HG03457 (cell line): ENCODE results near the gene CD3E.
"Not testable (repeated sequence)": the region's sequence is repeated elsewhere in the genome, so short reads cannot be mapped to it uniquely, and the experiment has no call there.

Experiments used
- ATAC-seq: cut with Tn5 transposase; IDR thresholded peaks from one replicate; pipeline ENCODE4 v1.9.1; 2021; ENCODE audit warnings: moderate number of reproducible peaks; ENCODE audit not compliant: unreplicated experiment

The CD3E gene

DNA sequence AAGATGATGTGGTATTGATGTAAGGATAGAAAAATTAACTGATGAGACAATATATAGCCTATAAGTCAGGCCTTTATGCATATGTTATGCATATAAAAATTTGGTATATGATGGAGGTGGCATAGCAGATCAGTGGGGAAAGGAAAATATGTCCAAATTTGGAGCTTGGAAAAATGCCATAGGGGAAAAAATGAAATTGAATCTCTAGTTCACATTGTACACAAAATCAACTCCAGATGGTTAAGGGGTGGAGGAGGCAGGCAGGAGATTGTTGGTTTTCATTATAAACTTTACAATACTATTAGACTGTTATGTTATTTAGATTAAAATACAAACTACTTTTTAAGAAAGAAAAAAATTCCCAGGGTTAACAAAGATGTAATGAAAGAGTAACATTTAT lies 15.1 kb upstream of the CD3E start:
- no peak for ATAC-seq

DNA sequence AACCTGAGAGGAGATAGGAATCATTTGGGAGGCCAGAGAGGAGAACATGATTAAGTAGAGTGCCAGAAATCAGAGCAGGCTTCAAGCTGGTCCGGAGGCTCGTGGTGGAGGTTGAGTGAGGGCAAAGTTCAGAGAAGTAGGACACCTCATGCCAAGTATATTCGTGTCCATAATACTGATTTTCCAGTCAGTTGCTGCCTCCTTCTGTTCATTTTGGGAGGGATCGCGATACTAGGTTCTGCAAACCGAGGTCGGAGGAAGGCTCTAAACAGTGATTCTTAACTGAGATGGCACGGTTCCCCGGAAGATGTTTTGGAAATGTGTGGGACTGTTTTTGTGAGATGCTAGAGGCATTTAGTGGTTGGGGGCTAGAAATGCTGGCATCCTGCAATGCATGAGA lies 13.6 kb upstream of the CD3E start:
- no peak for ATAC-seq

DNA sequence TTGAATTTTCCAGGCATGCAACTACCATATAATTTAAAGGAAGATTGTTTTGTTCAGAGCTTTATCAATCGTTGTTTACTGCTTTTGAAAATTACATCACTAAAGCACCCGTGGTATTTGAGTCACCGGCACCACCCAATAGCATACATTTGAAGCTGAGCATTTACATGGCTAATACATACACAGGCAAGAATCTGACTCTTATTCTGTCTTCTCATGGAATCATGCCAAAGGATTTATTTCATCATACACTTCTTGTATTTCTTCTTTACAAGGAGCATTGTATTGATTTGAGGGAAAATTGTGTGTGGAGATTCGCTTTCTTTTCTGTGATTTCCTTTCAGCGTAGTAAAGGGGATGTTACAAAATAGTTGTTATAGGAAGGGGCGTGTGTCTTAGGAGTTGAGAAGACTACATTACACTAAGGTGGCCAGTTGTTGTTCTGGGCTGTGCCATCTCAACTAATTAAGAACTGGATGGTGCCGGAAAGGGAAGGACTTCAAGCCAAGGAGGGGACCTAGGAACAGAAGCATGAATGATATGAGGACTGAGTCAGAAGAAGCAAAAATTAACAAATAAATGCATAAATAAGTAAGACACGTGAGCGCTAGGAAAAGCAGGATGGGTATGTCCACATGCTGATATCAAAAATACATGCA lies 12.9 kb upstream of the CD3E start:
- no peak for ATAC-seq

DNA sequence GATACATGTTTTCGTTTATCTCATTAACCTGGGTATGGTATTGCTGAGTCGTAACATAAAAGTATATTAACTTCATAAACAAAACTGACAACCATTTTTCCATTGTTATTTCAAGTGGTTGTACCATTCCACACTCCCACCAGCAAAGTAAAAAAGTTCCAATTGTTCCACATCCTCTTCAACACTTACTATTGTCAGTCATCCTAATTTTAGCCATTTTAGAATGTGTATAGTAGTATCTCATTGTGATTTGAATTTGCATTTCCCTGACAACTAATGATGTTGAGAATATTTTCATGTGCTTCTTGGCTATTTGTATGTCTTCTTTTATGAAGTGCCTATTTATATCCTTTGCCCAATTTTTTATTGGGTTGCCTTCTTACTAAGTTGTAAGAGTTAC lies 10.5 kb upstream of the CD3E start:
- no peak for ATAC-seq

DNA sequence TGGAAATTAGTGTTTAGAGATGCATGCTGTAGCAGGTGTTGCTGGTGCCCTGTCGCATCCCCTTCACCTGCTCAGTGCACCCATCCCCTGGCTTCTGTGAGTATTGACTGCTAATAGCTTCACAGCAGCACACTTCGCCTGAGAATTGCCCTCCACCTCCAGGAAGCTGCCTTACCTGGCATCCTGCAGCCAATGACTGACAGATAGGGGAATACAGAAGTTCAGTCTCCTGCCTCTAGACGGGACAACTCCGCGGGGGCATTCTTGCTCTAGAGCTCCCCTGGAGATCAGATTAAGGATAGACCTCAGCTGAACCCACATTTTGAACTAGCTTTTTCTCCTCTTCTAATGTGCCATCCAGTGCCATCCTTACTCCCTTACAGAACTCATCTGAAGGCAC lies 9.3 kb upstream of the CD3E start:
- ATAC-seq: no peak

DNA sequence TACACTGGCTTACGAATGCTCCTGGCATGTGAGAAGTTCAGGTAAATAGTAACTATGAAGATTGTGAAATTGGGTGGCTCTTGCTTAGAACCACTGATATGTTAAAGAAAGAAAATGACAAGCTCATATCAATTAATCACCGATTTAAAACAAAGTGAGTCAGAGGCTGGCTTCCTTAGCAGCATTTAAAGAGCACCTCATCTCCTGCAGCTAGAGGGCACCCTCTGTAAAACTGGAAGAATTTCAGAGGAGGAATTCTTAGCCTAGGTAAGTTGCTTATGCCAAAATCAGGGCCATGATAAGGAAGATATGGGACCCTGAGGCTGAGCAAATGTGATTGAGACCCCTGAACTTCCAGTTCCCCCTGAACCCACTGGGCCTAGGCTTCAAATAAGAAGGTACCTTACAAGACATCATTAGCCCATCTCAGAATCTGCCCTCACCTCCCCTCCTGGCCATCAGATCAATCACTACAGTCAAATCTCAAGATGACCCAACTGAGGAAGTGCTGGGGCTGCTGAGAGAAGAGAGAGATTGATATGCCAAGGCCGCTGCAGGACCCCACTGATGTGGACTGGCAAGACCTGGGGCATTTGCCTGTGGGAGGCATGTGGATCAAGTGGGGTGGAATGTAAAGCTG lies 8.6 kb upstream of the CD3E start:
- no peak for ATAC-seq

DNA sequence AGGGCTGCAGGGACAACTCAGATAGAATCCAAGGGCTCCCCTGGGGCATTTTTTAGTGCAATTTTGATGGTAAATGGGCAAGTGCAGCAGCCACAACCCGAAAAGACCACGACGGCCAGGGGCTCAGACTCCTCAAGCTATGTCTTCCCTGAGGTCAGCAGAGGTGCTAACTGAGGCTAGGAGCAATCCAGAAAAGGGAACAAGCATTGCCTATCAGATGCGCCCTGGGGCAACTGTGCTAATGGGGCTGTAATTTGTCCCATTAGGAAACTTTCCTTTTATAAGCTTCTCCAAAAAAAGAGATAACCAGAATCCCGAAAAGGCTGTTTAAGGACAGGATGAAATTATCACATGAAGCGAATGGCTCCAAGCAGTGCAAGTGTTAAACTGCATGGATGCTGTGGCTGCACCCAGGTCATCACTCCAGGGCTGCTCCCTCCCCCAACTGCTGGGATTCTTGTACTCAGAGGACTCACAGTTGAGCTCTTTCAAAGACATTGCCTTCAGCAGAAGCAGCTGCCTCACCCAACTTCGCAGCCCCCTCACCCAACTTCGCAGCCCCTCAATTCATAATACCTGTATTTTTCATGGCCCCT lies 2.8 kb upstream of the CD3E start:
- ATAC-seq: no peak

DNA sequence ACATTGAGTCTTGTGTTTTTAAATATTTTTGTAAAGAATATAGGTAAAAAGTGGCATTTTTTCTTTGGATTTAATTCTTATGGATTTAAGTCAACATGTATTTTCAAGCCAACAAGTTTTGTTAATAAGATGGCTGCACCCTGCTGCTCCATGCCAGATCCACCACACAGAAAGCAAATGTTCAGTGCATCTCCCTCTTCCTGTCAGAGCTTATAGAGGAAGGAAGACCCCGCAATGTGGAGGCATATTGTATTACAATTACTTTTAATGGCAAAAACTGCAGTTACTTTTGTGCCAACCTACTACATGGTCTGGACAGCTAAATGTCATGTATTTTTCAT lies 333 bp upstream of the CD3E start:
- ATAC-seq: no peak

DNA sequence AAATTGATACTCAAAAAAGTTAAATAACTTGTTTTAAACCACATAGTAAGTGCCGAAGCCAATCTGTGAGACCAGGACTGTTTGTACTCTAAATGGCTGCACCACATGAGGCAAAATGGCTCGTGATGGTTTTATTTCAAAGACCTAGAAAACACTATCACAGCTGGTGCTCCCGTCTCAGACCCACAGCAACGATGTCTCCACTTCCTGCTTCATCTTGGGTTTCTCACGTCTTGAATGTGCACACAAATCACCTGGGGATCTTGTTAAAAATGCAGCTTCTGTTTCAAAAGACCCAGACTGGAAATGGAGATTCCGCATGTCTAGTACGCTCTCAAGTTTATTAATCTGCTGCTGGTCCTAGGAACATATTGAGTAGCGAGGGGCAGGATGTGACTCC lies 1.2 kb downstream of the CD3E start:
- ATAC-seq: no peak

DNA sequence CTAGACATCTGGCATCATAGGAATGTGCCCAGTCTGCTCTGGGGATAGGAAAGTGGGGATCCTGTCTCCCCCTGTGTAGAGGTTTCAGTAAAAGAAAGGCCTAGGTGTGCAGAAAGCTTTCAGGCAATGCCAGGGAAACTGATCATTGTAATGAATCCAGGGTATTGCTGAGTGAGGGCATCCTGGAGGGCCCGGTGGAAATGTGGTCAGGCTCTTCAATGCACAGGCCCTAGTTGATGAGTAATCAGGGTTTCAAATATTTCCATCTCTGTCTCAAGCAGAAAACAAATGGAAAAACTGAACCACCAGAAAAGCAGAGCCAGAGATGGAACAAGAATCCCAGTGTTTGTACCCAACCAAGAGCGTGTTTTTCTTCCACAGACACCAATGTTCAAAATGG lies 2.0 kb downstream of the CD3E start:
- ATAC-seq: no peak

DNA sequence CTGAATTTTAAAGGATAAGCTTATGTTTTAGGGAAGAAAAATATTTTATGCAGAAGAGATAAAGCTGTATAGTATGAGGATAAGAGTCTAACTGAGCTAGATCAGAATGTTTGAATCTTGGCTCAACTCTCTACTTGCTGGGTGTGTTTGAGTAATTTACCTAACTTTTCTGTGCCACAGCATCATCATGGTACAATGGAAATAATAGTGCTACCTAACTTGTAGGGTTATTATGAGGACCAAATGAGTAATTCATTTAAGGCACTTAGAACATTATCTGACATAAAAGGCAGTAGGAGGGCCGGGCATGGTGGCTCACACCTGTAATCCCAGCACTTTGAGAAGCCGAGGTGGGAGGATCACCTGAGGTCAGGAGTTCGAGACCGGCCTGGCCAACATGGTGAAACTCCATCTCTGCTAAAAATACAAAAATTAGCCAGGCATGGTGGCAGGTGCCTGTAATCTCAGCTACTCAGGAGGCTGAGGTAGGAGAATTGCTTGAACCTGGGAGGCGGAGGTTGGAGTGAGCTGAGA lies 4.5 kb downstream of the CD3E start:
- ATAC-seq: not testable (repeated sequence)

DNA sequence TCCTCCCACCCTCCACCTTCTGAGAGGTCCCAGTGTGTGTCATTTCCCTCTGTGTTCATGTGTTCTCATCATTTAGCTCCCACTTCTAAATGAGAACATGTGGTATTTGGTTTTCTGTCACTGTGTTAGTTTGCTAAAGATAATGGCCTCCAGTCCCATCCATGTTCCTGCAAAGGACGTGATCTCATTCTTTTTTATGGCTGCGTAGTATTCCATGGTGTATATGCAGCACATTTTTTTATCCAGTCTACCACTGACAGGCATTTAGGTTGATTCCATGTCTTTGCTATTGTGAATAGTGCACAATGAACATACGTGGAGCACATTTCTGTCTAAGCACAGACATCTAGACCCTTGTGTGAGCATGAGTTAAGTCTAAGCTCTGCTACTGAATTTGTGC lies 5.7 kb downstream of the CD3E start:
- no peak for ATAC-seq

DNA sequence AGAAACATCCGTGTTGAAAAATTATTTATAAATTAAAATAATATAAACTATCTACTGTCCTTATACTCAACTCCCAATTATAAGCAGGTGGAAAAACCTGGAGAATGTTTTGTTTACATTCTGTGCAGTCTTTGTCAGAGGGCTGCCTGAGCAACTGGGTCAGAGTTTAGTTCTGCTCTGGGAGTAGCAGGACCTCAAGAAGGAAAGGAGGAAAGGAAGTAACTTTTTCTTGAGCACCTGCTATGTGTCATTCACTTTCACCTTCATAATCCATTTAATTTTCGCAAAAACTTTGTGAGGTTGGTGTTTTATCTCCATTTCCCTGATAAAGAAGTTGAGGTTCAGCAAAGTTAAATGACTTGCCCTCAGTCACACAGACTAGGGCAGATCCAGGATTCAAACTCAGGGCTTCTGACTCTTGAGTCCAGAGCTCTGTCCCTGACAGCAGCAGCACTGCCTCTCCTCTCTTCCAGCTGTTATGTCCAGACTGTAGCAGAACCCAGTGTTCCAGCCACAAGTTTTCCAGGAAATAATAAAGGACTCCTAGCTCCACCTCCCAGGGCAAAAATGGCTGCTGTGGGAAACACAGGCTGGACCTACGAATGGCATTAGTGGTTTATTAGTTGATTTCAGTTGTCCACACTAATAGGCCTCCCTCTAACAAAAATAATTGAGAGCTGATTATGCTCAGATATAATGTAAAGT lies 6.4 kb downstream of the CD3E start:
- ATAC-seq: no peak

DNA sequence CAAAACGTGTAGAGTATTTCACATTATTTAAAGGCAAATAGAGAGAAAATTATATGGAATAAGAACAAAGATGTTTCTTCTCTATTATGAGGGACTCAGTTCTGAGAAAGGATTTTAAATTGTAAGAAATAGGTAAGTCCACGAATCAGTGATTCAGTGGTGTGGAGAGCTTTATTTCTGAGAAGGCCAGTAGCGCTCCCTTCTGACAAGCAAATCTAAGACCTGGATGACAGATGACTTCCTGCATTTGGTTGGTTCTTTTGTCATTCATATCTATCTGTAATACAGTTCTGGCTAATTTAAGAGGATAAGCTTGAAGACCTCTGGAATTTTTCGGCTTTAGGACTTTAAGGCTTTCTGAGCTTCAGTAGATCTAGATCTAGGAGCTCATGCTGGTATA lies 7.0 kb downstream of the CD3E start:
- no peak for ATAC-seq

DNA sequence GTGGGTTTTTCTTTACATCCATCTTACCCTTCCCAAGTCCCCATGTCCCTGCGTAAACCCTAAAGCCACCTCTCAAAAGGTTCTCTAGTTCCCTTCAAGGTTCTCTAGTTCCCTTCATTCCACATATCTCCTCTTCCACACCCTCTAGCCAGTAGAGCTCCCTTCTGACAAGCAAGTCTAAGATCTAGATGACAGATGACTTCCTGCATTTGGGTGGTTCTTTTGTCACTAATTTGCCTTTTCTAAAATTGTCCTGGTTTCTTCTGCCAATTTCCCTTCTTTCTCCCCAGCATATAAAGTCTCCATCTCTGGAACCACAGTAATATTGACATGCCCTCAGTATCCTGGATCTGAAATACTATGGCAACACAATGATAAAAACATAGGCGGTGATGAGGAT lies 7.8 kb downstream of the CD3E start:
- ATAC-seq: no peak

DNA sequence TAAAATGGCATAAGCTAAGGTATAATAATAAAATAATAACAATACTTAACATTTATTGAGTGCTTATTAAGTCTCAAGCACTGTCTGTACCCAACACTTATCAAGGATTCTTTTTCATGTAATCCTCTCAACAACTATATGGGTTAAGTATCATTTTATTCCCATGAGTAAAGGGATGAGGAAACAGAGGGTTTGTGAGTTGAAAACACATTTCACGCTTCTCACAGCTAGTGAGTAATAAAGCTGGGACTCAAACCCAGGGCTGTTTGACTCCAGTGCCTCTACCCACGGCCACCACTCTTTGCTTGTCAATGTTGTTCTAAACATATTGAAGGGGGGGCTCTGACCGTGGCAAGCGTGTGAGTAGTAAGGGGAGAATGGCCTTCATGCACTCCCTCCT lies 8.7 kb downstream of the CD3E start:
- ATAC-seq: no peak

DNA sequence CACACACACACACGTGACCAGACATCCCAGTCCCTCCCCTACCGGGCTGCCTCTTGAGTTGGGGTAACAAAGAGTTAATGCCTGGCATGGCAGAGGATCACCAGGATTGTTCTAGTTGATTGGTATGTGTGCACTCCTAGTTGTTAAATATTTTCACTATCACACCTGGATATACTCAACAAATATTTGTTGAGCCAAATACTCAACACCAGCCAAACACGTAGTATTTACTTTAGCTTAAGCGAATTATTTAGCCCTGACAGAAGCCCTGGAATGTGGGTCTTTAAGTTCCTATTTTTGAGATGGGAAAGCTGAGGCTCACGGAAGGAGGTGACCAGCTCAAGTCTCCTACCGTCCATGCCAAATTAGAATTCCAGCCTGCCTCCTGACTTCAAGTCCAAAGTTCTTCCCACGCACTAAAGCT lies 10.5 kb downstream of the CD3E start:
- no peak for ATAC-seq

DNA sequence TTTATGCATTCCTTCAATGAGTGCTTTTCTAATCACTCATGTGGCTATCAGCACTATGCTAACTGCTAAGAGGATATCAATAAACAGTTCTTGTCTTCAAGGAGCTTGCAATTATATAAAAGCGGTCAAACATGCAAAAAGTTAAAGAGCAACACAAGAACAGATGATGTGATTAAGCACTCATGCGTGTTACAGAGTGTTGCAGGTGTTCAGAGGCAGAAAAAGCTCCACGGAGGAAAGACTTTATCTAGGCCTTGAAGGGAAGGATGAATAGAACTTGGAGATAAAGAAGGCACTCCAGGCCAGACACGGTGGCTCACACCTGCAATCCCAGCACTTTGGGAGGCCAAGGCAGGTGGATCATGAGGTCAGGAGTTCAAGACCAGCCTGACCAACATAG lies 13.6 kb downstream of the CD3E start:
- no peak for ATAC-seq

DNA sequence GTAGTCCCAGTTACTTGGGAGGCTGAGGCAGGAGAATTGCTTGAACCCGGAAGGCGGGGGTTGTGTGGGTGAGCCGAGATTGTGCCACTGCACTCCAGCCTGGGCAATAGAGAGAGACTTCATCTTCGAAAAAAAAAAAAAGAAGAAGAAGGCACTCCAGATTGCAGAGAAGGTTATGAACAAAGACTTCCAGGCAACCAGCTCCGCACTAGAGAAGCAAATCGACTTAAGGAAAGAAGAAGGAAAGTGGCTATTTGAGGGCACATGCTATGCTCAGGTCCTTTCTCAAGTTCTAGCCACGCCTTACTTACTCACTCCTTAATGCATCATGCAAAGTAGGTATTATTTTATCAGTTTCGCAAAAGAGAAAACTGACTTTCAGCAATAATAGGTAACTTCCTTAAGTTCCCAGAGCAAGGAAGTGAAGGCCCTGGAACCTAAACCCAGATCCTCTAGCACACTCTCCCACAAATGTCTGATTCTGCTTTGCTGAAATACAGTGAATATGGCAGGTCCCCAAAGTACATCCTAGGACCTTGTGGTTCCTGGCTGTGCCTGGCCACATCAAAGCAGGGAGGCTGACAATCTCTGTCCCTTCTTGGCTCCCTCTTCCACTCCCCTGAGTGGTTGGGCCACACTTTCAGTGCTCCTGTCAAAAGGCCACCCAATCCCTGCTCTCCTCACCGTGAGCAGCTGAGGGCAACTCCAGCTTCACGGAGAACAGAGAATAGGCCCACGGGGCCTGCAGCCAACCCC lies 14.2 kb downstream of the CD3E start:
- no peak for ATAC-seq

DNA sequence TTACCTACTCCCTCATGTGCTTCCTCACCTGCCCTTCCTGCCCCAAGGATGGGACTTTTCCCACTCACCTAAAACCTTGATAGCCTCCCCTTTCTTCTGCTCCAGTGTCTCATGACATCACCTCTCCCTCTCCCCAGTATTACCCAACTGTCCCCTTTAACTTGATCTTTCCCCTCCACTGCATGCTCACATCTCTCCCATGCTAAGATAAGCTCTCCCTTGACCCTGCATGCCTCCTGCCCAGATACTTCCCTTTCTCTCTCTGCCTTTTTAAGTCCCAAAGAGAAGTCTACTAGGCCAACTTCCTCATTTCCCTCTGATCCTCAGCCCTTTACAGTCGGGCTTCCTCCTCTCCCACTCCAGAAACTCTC lies 14.8 kb downstream of the CD3E start:
- no peak for ATAC-seq

DNA sequence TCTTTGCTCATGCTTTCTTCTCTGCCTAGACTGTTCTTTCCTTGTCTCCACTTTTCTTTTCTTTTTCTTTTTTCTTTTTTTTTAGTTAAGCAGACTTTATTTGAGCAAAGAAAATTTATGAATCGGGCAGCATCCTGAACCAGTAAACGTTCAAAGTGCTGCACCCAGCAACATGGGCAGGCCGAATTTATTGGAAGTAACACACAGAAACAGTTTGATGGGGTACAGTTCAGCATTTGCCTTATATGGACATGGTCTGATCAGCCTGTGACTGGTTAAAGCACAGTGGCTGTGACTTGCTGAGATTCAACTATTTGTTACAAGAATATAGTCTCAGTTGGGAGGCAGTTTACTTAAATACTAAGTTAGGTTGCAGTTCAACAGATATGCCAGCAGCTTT lies 16.0 kb downstream of the CD3E start:
- ATAC-seq: no peak
